Measurements from ENCODE around the gene MMP21. TPM values are rescaled to one million over a fixed set of nuclear protein-coding genes. Genes with fewer than 3 reads are reported as not detected.

Gene MMP21
- total RNA-seq, 3 donors from 2014 or later = 0.33 to 0.59 TPM; not detected in 1

DNA sequence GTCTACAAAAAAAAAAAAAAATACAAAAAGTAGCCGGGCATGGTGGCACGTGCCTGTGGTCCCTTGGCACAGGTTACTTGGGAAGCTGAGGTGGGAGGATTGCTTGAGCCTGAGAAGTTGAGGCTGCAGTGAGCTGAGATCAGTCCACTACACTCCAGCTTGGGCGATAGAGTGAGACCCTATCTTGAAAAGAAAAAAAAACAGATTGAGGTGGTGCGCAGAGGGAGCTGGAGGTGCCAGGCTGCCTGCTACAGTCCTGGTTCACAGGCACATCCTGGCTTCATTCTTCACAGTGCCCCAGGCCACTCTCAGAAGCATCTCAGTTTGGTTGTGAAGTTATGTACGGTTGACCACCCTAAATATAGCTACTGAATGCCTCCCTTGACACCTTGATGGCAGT lies 4.8 kb downstream of the MMP21 start:
- TF ChIP-seq POLR2A (IDR thresholded peaks at IDR 0.05) = no peak
- no peak for TF ChIP-seq POLR2AphosphoS5 (IDR thresholded peaks at IDR 0.05)
- TF ChIP-seq, protein P1, sequence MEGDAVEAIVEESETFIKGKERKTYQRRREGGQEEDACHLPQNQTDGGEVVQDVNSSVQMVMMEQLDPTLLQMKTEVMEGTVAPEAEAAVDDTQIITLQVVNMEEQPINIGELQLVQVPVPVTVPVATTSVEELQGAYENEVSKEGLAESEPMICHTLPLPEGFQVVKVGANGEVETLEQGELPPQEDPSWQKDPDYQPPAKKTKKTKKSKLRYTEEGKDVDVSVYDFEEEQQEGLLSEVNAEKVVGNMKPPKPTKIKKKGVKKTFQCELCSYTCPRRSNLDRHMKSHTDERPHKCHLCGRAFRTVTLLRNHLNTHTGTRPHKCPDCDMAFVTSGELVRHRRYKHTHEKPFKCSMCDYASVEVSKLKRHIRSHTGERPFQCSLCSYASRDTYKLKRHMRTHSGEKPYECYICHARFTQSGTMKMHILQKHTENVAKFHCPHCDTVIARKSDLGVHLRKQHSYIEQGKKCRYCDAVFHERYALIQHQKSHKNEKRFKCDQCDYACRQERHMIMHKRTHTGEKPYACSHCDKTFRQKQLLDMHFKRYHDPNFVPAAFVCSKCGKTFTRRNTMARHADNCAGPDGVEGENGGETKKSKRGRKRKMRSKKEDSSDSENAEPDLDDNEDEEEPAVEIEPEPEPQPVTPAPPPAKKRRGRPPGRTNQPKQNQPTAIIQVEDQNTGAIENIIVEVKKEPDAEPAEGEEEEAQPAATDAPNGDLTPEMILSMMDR (IDR thresholded peaks at IDR 0.05) = no peak
- Histone ChIP-seq H3K4me1 (no peaks in the 10 kb centered on the region), H3K36me3 (no peaks in the 10 kb centered on the region), H3K27ac (no peak overlapping the region), H3K9me3 (no peaks in the 10 kb centered on the region), H3K4me3 (no peak overlapping the region), H3K27me3 (no peaks in the 10 kb centered on the region)
- intact Hi-C loops (cut with DNase I; ENCODE audit: low total_unique reads) = no loop called here
- no peak for DNase-seq (ENCODE audit: low spot score in 2 of 2)

DNA sequence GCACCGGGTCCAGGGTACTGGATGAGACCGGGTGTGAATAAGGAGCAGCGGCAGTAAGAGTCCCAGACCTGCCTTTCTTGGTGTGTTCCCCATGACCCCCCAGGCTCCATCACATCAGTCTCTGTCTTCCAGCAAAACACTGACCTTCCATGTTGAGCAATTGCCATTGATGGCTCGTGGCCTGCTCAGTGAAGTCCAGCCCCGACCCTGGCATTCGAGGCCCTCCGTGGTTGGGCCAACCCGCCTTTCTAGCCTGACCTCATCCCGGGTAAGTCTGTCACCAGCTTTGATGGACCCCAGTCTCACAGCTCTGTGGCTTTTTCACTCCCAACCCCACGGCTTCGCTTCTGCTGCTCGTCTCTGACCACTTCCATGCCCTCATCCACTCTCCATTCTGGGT lies 6.4 kb downstream of the MMP21 start:
- no peak for DNase-seq (ENCODE audit: low spot score in 2 of 2)
- H3K4me1 ChIP-seq = no peaks in the 10 kb centered on the region
- TF ChIP-seq, protein P1 (IDR thresholded peaks at IDR 0.05) = no peak
- no peak for TF ChIP-seq POLR2A (IDR thresholded peaks at IDR 0.05)
- TF ChIP-seq POLR2AphosphoS5 (IDR thresholded peaks at IDR 0.05) = no peak
- no peaks in the 10 kb centered on the region for H3K36me3 ChIP-seq
- intact Hi-C loops (cut with DNase I; ENCODE audit: low total_unique reads) = no loop called here
- no peaks in the 10 kb centered on the region for H3K27me3 ChIP-seq
- peak overlapping the region in 1 of 2 donors; percentile 14 for H3K27ac ChIP-seq
- no peak overlapping the region for H3K4me3 ChIP-seq
- no peaks in the 10 kb centered on the region for H3K9me3 ChIP-seq

DNA sequence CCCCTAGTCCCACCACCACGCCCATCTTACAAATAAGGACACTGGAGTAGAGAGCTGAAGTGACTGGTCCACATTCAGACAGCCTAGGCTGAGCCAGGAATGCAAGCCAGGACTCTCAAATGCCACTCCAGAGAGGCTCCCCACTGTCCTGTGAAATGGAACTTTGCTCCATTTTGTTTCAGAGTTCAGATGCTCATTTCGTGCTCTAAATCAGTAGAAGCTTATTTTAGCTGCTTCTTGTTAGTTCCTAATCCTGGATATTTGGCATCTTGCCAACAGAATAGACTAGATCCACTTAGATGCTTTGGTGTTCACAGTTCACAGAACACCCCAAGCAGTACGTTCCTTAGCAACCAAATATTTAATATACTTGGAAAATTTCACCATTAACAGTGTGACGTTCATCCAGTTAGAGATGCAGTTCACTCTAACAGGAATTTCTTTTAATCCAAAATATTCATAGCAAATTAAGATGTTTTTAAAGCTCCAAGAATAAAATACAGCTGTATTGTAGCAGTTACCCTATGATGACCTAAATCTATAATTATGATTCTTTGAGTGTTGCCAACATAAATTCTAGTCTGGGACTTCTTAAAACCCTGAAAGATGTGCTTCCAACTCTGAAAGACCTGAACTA lies 7.3 kb downstream of the MMP21 start:
- Histone ChIP-seq H3K4me1 (no peaks in the 10 kb centered on the region), H3K27me3 (no peaks in the 10 kb centered on the region), H3K27ac (peak overlapping the region; percentile 4 to 64), H3K9me3 (no peaks in the 10 kb centered on the region), H3K36me3 (no peaks in the 10 kb centered on the region), H3K4me3 (no peak overlapping the region)
- no peak for TF ChIP-seq POLR2A (IDR thresholded peaks at IDR 0.05)
- TF ChIP-seq, protein P1 (IDR thresholded peaks at IDR 0.05) = no peak
- no peak for TF ChIP-seq POLR2AphosphoS5 (IDR thresholded peaks at IDR 0.05)
- intact Hi-C loops (cut with DNase I; ENCODE audit: low total_unique reads) = no loop called here
- DNase-seq (ENCODE audit: low spot score in 2 of 2) = no peak

DNA sequence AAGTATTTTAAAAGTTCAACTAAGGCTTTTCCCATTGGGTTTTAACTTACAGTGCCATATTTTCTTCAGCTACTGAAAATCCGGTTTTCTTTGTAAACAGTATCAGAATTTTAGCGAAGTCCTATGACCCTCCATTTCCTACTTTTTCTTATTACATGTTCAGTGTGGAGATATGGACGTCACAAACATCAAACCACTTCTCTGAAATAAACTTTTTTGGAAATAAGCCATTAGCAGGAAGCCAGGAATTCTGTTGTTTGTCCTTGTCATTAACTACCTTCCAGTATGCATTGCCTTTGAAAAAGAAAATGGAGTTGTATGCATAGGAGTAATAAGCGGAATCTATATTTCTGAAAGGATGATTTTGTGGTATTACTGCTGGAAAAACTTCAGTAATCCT lies 9.1 kb downstream of the MMP21 start:
- intact Hi-C loops (cut with DNase I; ENCODE audit: low total_unique reads) = no loop called here
- H3K9me3 ChIP-seq = no peaks in the 10 kb centered on the region
- no peak for DNase-seq (ENCODE audit: low spot score in 2 of 2)

DNA sequence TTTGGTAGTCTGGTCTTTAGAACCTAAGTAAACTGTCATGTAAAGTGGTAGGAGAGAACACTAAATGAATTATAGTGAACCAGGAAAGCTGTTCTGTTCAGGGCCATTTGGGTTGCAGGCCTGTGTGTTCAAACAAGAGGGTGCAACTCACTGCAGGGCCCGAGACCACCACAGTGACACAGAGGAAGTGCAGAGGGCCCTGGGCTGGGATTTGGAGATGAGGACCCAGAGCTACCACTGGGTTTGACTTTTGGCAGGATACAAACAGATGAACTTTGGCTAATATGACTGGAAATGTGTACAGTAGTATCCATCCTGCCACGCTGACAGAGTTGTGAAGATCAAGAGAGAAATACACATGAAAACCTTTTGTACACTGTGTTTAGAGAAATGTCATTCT lies 9.8 kb downstream of the MMP21 start:
- Histone ChIP-seq H3K9me3 (no peaks in the 10 kb centered on the region), H3K27me3 (no peaks in the 10 kb centered on the region), H3K4me1 (no peaks in the 10 kb centered on the region), H3K36me3 (no peaks in the 10 kb centered on the region), H3K27ac (no peak overlapping the region), H3K4me3 (no peak overlapping the region)
- no peak for DNase-seq (ENCODE audit: low spot score in 2 of 2)
- intact Hi-C loops (cut with DNase I; ENCODE audit: low total_unique reads) = no loop called here
- no peak for TF ChIP-seq POLR2A (IDR thresholded peaks at IDR 0.05)
- TF ChIP-seq POLR2AphosphoS5 (IDR thresholded peaks at IDR 0.05) = no peak
- TF ChIP-seq, protein P1 (IDR thresholded peaks at IDR 0.05) = no peak

More for the DNA sequence above, 9.1 kb downstream of the MMP21 start:
- no peaks in the 10 kb centered on the region for H3K4me1 ChIP-seq
- no peaks in the 10 kb centered on the region for H3K27me3 ChIP-seq
- TF ChIP-seq, protein P1 (IDR thresholded peaks at IDR 0.05) = no peak
- TF ChIP-seq POLR2AphosphoS5 (IDR thresholded peaks at IDR 0.05) (no peak), POLR2A (IDR thresholded peaks at IDR 0.05) (no peak)
- H3K27ac ChIP-seq = no peak overlapping the region
- no peak overlapping the region for H3K4me3 ChIP-seq
- H3K36me3 ChIP-seq = no peaks in the 10 kb centered on the region
